Pancreas (tissue), 10 donors: ENCODE data around the gene CIROP. TPM values are rescaled to one million over a fixed set of nuclear protein-coding genes. Genes with fewer than 3 reads are reported as not detected.
A peak's percentile ranks its signal among the peaks of the same experiment; 100 is the strongest.

Source experiments
- ATAC-seq, 4 donors: fragments of 200-7000 bp; cut with Tn5 transposase; one replicate each; pipeline versions ENCODE4 v1.8.0 to v1.9.1; 2020; ENCODE audit warnings: mild to moderate bottlenecking in 4 of 4, moderate library complexity in 4 of 4
- DNase-seq, 6 donors: peaks; one replicate each; pipeline ENCODE4 v3.0.0-alpha.2; 2020
- FAIRE-seq: peaks from 2 replicates; lab custom pipeline; 2012; peaks lifted over from hg19 to GRCh38; lab: Jason Lieb, UNC
- H3K27ac ChIP-seq, 4 donors: fragments of 200-600 bp; sonication (generic); 1 replicate in 3 of 4; 2 replicates in 1 of 4; pipeline versions ENCODE4 v1.5.0 to v1.8.0; 2020
- H3K27me3 ChIP-seq, 4 donors: fragments of 200-600 bp; one replicate each; pipeline ENCODE4 v1.8.0; 2021
- H3K36me3 ChIP-seq, 3 donors: fragments of 200-600 bp; sonication (generic) in 1 of 3; one replicate each; pipeline versions ENCODE4 v1.5.0 to v1.8.0; 2020 to 2021
- H3K4me1 ChIP-seq, 3 donors: fragments of 200-600 bp; one replicate each; pipeline ENCODE4 v1.8.0; 2021
- H3K4me3 ChIP-seq, 4 donors: fragments of 200-600 bp; sonication (generic) in 2 of 4; one replicate each; pipeline versions ENCODE4 v1.5.0 to v1.8.0; 2020 to 2021
- H3K9me3 ChIP-seq, 4 donors: fragments of 200-600 bp; one replicate each; pipeline ENCODE4 v1.8.0; 2021
- CTCF ChIP-seq, 4 donors: fragments of 200-600 bp; sonication (generic) in 3 of 4; IDR thresholded peaks; one replicate each; pipeline versions ENCODE4 v1.5.0 to v1.8.0; 2021; ENCODE audit warnings: antibody characterized with exemption in 4 of 4
- WGBS, 2 donors: extraction: QIAGEN DNeasy Blood & Tissue Kit; methylation state at CpG; one replicate each; pipeline ENCODE4 v1.1.7; 2013; 5-methylcytosine and 5-hydroxymethylcytosine counted together
- intact Hi-C, 3 donors: fragments of 100-400 bp; cut with DNase I; formaldehyde crosslinking; loops; one replicate each; pipeline versions ENCODE4 v1.11.1 to v1.14.2; 2022
- polyA plus RNA-seq, 2 donors: library from polyadenylated mRNA; stranded (reverse); fragments of 200-250 nt; gene quantifications; one replicate each; pipeline ENCODE4 v1.2.3, GENCODE V29; 2013
- total RNA-seq, 6 donors: library from RNA; stranded (reverse); fragmentation: NEBNext Ultra II Directional in 4 of 6; extraction: Animal tissue kit (Norgen Biotek cat#: 25700) in 4 of 6; gene quantifications; one replicate each; pipeline versions ENCODE4 v1.2.1 to v1.2.4, GENCODE V29; 2021 to 2023
- donor health status: healthy with polysubstance abuse.
- donor health status: DM: no; HTN: no; CAD: no; lungs with moderate emphysema.
- donor health status: DM: no; HTN: no; CAD: no.
- donor health status: control.
- donor health status: control.
- donor health status: Bipolar disorder and iron deficiency.
- donor health status: DM: yes; HTN: yes; CAD: no.
- donor health status: DM: no; HTN: no; CAD: no.
- donor health status: DM: no; HTN: no; CAD: no.
- donor health status: DM: yes; HTN: yes; CAD: no.

The CIROP gene
- total and polyA plus RNA-seq, 8 donors, result not detected

GRCh38 chr14:23062002-23062401 lies 42.8 kb downstream of the CIROP start:
- WGBS, 2 donors, result 44 to 49% methylated on average over 4 of the region's 4 CpGs
- Histone ChIP-seq H3K27ac (peak overlapping the region; percentile 46 to 67 (median 58)), H3K36me3 (peaks cover 13 to 57% (median 49%) of the 10 kb centered on the region in 3 donors), H3K9me3 (no peaks in the 10 kb centered on the region), H3K4me1 (peaks cover 0 to 9% (median 3%) of the 10 kb centered on the region in 3 donors), H3K27me3 (no peaks in the 10 kb centered on the region), H3K4me3 (no peak overlapping the region)
- DNase-seq (peak in 4 of 6 donors; percentile 62 to 75 (median 68)), FAIRE-seq (no peak), ATAC-seq (peak; percentile 38 to 47 (median 41))
- intact Hi-C loops, result no loop called here
- no peak for TF ChIP-seq CTCF (IDR thresholded peaks at IDR 0.05)

GRCh38 chr14:23060536-23061260 lies 44.1 kb downstream of the CIROP start:
- WGBS, 2 donors, result 93 to 94% methylated on average over 17 of the region's 17 CpGs
- TF ChIP-seq CTCF (IDR thresholded peaks at IDR 0.05), result no peak
- Histone ChIP-seq H3K36me3 (peaks cover 10 to 48% (median 45%) of the 10 kb centered on the region in 3 donors), H3K27me3 (no peaks in the 10 kb centered on the region), H3K9me3 (no peaks in the 10 kb centered on the region), H3K27ac (peak overlapping the region in 1 of 4 donors; percentile 62), H3K4me3 (no peak overlapping the region), H3K4me1 (peaks cover 0 to 15% (median 3%) of the 10 kb centered on the region in 3 donors)
- no peak for FAIRE-seq
- intact Hi-C loops, result no loop called here
- no peak for DNase-seq
- no peak for ATAC-seq

GRCh38 chr14:23058654-23059504 lies 45.9 kb downstream of the CIROP start:
- H3K4me3 ChIP-seq, result no peak overlapping the region
- peaks cover 0 to 15% (median 3%) of the 10 kb centered on the region in 3 donors for H3K4me1 ChIP-seq
- no peak for TF ChIP-seq CTCF (IDR thresholded peaks at IDR 0.05)
- peak overlapping the region in 1 of 4 donors; percentile 65 for H3K27ac ChIP-seq
- H3K36me3 ChIP-seq, result peaks cover 10 to 37% (median 34%) of the 10 kb centered on the region in 3 donors
- ATAC-seq (no peak), FAIRE-seq (no peak), DNase-seq (no peak)
- H3K27me3 ChIP-seq, result no peaks in the 10 kb centered on the region
- WGBS, 2 donors, result 87 to 88% methylated on average over 32 of the region's 32 CpGs
- no peaks in the 10 kb centered on the region for H3K9me3 ChIP-seq
- intact Hi-C loops, result loop anchor here (2.0 to 10.0 kb wide), 3 partner anchors 64 to 72 kb away; no protein-coding TSS in a partner anchor

GRCh38 chr14:23057757-23058653 lies 46.8 kb downstream of the CIROP start:
- FAIRE-seq, result no peak
- peak; percentile 93 to 95 (median 94) for TF ChIP-seq CTCF (IDR thresholded peaks at IDR 0.05)
- peak; percentile 78 to 92 (median 87) for ATAC-seq
- DNase-seq, result peak; percentile 78 to 97 (median 90)
- 0% methylated on average over 51 of the region's 51 CpGs for WGBS, 2 donors
- H3K27me3 ChIP-seq, result no peaks in the 10 kb centered on the region
- H3K36me3 ChIP-seq, result peaks cover 8 to 29% (median 25%) of the 10 kb centered on the region in 3 donors
- peaks cover 0 to 15% (median 3%) of the 10 kb centered on the region in 3 donors for H3K4me1 ChIP-seq
- peak overlapping the region; percentile 43 to 63 (median 52) for H3K4me3 ChIP-seq
- H3K9me3 ChIP-seq, result no peaks in the 10 kb centered on the region
- intact Hi-C loops, result loop anchor here (2.0 to 10.0 kb wide), 3 partner anchors 63 to 71 kb away; no protein-coding TSS in a partner anchor
- H3K27ac ChIP-seq, result peak overlapping the region; percentile 28 to 65 (median 54)
